Measurements from ENCODE around the gene NDUFA12. TPM values are rescaled to one million over a fixed set of nuclear protein-coding genes. Genes with fewer than 3 reads are reported as not detected.

The NDUFA12 gene
- total RNA-seq, 1 experiment from 2014 or later: 79.7 TPM

DNA sequence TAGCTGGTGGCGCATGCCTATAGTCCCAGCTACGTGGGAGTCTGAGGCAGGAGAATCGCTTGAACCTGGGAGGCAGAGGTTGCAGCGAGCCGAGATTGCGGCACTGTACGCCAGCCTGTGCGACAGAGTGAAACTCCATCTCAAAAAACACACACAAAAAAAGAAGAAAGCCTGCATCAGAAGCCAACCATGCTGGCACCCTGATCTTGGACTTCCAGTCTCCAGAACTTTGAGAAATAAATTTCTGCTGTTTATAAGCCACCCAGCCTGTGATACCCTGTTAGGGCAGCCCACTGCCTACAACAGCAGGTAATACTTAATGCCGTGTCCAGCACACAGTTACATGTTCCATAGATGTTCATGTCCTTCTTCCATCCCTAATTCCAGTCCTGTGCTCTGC, 62.7 kb downstream of the NDUFA12 start:
- no peak overlapping the region for H3K9ac ChIP-seq (ENCODE audit: low read length)
- TF ChIP-seq SIN3A (IDR thresholded peaks at IDR 0.05; ENCODE audit: low read depth) (no peak), ZFX (IDR thresholded peaks at IDR 0.05) (no peak), RAD21 (IDR thresholded peaks at IDR 0.05; ENCODE audit: low read depth) (no peak), EZH2phosphoT487 (IDR thresholded peaks at IDR 0.05; ENCODE audit: borderline replicate concordance) (no peak), FOSL1 (IDR thresholded peaks at IDR 0.05; ENCODE audit: low read depth) (no peak), SP1 (IDR thresholded peaks at IDR 0.05; ENCODE audit: low read depth) (no peak), CEBPB (IDR thresholded peaks at IDR 0.05; ENCODE audit: low read depth) (no peak), JUND (IDR thresholded peaks at IDR 0.05) (no peak), TCF7L2 (IDR thresholded peaks at IDR 0.05; ENCODE audit: borderline replicate concordance, extremely low read depth, insufficient read depth, insufficient read length) (no peak), CBX3 (IDR thresholded peaks at IDR 0.05; ENCODE audit: low read depth) (no peak), SRF (IDR thresholded peaks at IDR 0.05; ENCODE audit: low read depth) (no peak)
- TF ChIP-seq, protein P1, sequence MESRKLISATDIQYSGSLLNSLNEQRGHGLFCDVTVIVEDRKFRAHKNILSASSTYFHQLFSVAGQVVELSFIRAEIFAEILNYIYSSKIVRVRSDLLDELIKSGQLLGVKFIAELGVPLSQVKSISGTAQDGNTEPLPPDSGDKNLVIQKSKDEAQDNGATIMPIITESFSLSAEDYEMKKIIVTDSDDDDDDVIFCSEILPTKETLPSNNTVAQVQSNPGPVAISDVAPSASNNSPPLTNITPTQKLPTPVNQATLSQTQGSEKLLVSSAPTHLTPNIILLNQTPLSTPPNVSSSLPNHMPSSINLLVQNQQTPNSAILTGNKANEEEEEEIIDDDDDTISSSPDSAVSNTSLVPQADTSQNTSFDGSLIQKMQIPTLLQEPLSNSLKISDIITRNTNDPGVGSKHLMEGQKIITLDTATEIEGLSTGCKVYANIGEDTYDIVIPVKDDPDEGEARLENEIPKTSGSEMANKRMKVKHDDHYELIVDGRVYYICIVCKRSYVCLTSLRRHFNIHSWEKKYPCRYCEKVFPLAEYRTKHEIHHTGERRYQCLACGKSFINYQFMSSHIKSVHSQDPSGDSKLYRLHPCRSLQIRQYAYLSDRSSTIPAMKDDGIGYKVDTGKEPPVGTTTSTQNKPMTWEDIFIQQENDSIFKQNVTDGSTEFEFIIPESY (IDR thresholded peaks at IDR 0.05; ENCODE audit: extremely low read depth, insufficient replicate concordance, low read length): no peak
- TF ChIP-seq, protein P2, sequence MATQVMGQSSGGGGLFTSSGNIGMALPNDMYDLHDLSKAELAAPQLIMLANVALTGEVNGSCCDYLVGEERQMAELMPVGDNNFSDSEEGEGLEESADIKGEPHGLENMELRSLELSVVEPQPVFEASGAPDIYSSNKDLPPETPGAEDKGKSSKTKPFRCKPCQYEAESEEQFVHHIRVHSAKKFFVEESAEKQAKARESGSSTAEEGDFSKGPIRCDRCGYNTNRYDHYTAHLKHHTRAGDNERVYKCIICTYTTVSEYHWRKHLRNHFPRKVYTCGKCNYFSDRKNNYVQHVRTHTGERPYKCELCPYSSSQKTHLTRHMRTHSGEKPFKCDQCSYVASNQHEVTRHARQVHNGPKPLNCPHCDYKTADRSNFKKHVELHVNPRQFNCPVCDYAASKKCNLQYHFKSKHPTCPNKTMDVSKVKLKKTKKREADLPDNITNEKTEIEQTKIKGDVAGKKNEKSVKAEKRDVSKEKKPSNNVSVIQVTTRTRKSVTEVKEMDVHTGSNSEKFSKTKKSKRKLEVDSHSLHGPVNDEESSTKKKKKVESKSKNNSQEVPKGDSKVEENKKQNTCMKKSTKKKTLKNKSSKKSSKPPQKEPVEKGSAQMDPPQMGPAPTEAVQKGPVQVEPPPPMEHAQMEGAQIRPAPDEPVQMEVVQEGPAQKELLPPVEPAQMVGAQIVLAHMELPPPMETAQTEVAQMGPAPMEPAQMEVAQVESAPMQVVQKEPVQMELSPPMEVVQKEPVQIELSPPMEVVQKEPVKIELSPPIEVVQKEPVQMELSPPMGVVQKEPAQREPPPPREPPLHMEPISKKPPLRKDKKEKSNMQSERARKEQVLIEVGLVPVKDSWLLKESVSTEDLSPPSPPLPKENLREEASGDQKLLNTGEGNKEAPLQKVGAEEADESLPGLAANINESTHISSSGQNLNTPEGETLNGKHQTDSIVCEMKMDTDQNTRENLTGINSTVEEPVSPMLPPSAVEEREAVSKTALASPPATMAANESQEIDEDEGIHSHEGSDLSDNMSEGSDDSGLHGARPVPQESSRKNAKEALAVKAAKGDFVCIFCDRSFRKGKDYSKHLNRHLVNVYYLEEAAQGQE (IDR thresholded peaks at IDR 0.05; ENCODE audit: low read depth): no peak
- TF ChIP-seq, protein P3, sequence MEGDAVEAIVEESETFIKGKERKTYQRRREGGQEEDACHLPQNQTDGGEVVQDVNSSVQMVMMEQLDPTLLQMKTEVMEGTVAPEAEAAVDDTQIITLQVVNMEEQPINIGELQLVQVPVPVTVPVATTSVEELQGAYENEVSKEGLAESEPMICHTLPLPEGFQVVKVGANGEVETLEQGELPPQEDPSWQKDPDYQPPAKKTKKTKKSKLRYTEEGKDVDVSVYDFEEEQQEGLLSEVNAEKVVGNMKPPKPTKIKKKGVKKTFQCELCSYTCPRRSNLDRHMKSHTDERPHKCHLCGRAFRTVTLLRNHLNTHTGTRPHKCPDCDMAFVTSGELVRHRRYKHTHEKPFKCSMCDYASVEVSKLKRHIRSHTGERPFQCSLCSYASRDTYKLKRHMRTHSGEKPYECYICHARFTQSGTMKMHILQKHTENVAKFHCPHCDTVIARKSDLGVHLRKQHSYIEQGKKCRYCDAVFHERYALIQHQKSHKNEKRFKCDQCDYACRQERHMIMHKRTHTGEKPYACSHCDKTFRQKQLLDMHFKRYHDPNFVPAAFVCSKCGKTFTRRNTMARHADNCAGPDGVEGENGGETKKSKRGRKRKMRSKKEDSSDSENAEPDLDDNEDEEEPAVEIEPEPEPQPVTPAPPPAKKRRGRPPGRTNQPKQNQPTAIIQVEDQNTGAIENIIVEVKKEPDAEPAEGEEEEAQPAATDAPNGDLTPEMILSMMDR (IDR thresholded peaks at IDR 0.05 in 2 of 3, conservative IDR thresholded peaks at IDR 0.05 in 1 of 3; ENCODE audit: borderline replicate concordance in 1 of 3, insufficient read depth in 1 of 3, low read depth in 2 of 3, low read length in 2 of 3): no peak
- TF ChIP-seq, protein P4, sequence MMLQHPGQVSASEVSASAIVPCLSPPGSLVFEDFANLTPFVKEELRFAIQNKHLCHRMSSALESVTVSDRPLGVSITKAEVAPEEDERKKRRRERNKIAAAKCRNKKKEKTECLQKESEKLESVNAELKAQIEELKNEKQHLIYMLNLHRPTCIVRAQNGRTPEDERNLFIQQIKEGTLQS (IDR thresholded peaks at IDR 0.05): no peak
- DNase-seq (ENCODE audit: low read depth, low spot score): no peak
- no peaks in the 10 kb centered on the region for H3K36me3 ChIP-seq (ENCODE audit: control insufficient read depth in 1 of 2, insufficient read depth in 2 of 2, low read length in 2 of 2)
- ChIA-PET CTCF (no interaction called here), RAD21 (ENCODE audit: low non-redundant PET in 1 of 2, low total read pairs in 2 of 2, uncharacterized antibody in 2 of 2, unreplicated experiment in 2 of 2) (no interaction called here), POLR2A (interaction anchor here (0.7 kb wide), 1 partner anchor 74 kb away, joined by 3 read pairs; no protein-coding TSS in a partner anchor)
- no peaks in the 10 kb centered on the region for H3K4me1 ChIP-seq (ENCODE audit: control insufficient read depth in 1 of 2, insufficient read depth in 2 of 2, low read length in 2 of 2)
- no peak for ATAC-seq
- no peaks in the 10 kb centered on the region for H4K20me1 ChIP-seq (ENCODE audit: insufficient read depth)
- H3K4me3 ChIP-seq (replicated peaks in 1 of 2; ENCODE audit: low read depth in 1 of 2, low read length in 2 of 2): no peak overlapping the region
- no peaks in the 10 kb centered on the region for H3K9me3 ChIP-seq (ENCODE audit: control insufficient read depth in 1 of 2, insufficient read depth in 1 of 2, low read depth in 1 of 2, low read length in 2 of 2)
- BruUV-seq (replicated peaks): no TSS peak
- no peak overlapping the region for H3K27ac ChIP-seq (ENCODE audit: low read depth, low read length)
- H3K79me2 ChIP-seq (ENCODE audit: insufficient read depth, low read length): no peaks in the 10 kb centered on the region
- no peaks in the 10 kb centered on the region for H3K27me3 ChIP-seq (ENCODE audit: insufficient read depth, low read length)
- H3K9me2 ChIP-seq (ENCODE audit: insufficient read depth): no peaks in the 10 kb centered on the region
- no peak overlapping the region for H3K4me2 ChIP-seq (ENCODE audit: low read length)
- intact Hi-C loops (cut with micrococcal nuclease): no loop called here
- H2AFZ ChIP-seq (ENCODE audit: low read depth, low read length, poor library complexity, severe bottlenecking): no peak overlapping the region

Data from HCT116 (cell line).